WI38 (cell line): ENCODE results near the gene AHI1.

Source experiments
- H3K4me3 ChIP-seq: 2 replicates; pipeline ENCODE4 v1.5.1; 2011; ENCODE audit warnings: low read depth, mild to moderate bottlenecking, control low read depth, low read length
- CTCF ChIP-seq: IDR thresholded peaks from 2 replicates; pipeline ENCODE4 v1.5.1; 2012; ENCODE audit warnings: low read depth, mild to moderate bottlenecking, control low read depth, low read length

Gene AHI1

GRCh38 chr6:135311446-135312200 is 185.9 kb downstream of the AHI1 start:
- H3K4me3 ChIP-seq, result no peak overlapping the region
- TF ChIP-seq CTCF, result no peak

GRCh38 chr6:135310291-135310690 is 187.2 kb downstream of the AHI1 start:
- TF ChIP-seq CTCF, result no peak
- no peak overlapping the region for H3K4me3 ChIP-seq

GRCh38 chr6:135306740-135307420 is 190.7 kb downstream of the AHI1 start:
- no peak overlapping the region for H3K4me3 ChIP-seq
- TF ChIP-seq CTCF, result no peak

GRCh38 chr6:135306166-135306565 is 191.4 kb downstream of the AHI1 start:
- no peak for TF ChIP-seq CTCF
- no peak overlapping the region for H3K4me3 ChIP-seq

GRCh38 chr6:135305684-135306083 is 191.9 kb downstream of the AHI1 start:
- no peak overlapping the region for H3K4me3 ChIP-seq

GRCh38 chr6:135304883-135305282 is 192.7 kb downstream of the AHI1 start:
- no peak for TF ChIP-seq CTCF
- no peak overlapping the region for H3K4me3 ChIP-seq

More at GRCh38 chr6:135305684-135306083, 191.9 kb downstream of the AHI1 start:
- TF ChIP-seq CTCF, result no peak

GRCh38 chr6:135301304-135301703 is 196.2 kb downstream of the AHI1 start:
- H3K4me3 ChIP-seq, result no peak overlapping the region
- no peak for TF ChIP-seq CTCF
